Liver (tissue), 9 donors: ENCODE results near the gene FBXO31. TPM values are rescaled to one million over a fixed set of nuclear protein-coding genes. Genes with fewer than 3 reads are reported as not detected.

Experiments used
- DNase-seq: peaks from one replicate; pipeline ENCODE4 v3.0.0-alpha.2; 2017; ENCODE audit warnings: low spot score
- H3K27ac ChIP-seq, 2 donors: one replicate each; pipeline ENCODE4 v1.7.0; 2013; ENCODE audit warnings: inconsistent platforms in 2 of 2, low read length in 2 of 2, control low read depth in 1 of 2, low read depth in 1 of 2, mild to moderate bottlenecking in 1 of 2
- H3K27me3 ChIP-seq, 4 donors: one replicate each; pipeline versions ENCODE4 v1.6.1 to v1.7.0; 2013; ENCODE audit warnings: low read length in 3 of 4, inconsistent platforms in 1 of 4, mild to moderate bottlenecking in 1 of 4, moderate library complexity in 1 of 4; ENCODE audit not compliant: control insufficient read depth in 4 of 4, insufficient read depth in 4 of 4
- H3K36me3 ChIP-seq, 4 donors: one replicate each; pipeline versions ENCODE4 v1.6.1 to v1.7.0; 2013; ENCODE audit warnings: low read length in 3 of 4, mild to moderate bottlenecking in 3 of 4, low read depth in 1 of 4, moderate library complexity in 1 of 4; ENCODE audit not compliant: control insufficient read depth in 4 of 4, insufficient read depth in 3 of 4
- H3K4me1 ChIP-seq, 4 donors: one replicate each; pipeline versions ENCODE4 v1.6.1 to v1.7.0; 2013; ENCODE audit warnings: low read length in 3 of 4, mild to moderate bottlenecking in 3 of 4, moderate library complexity in 1 of 4; ENCODE audit not compliant: control insufficient read depth in 4 of 4, insufficient read depth in 4 of 4
- H3K4me3 ChIP-seq, 3 donors: one replicate each; pipeline versions ENCODE4 v1.6.1 to v1.7.0; 2013; ENCODE audit warnings: low read length in 3 of 3, control low read depth in 1 of 3, low read depth in 1 of 3, mild to moderate bottlenecking in 1 of 3
- H3K9ac ChIP-seq, 2 donors: one replicate each; pipeline ENCODE4 v1.7.0; 2013; ENCODE audit warnings: low read length in 2 of 2, mild to moderate bottlenecking in 2 of 2, moderate library complexity in 2 of 2, control low read depth in 1 of 2, low read depth in 1 of 2
- H3K9me3 ChIP-seq, 4 donors: one replicate each; pipeline versions ENCODE4 v1.6.1 to v1.7.0; 2013; ENCODE audit warnings: low read length in 3 of 4; ENCODE audit not compliant: control insufficient read depth in 4 of 4
- ATF3 ChIP-seq: IDR thresholded peaks from 2 replicates; pipeline ENCODE4 v1.6.1; 2016; ENCODE audit warnings: antibody characterized with exemption
- EGR1 ChIP-seq, 2 donors: IDR thresholded peaks; 2 replicates each; pipeline ENCODE4 v1.6.1; 2016 to 2018; ENCODE audit warnings: antibody characterized with exemption in 2 of 2, low read depth in 2 of 2
- FOXA1 ChIP-seq: IDR thresholded peaks from 2 replicates; pipeline ENCODE4 v1.6.1; 2016; ENCODE audit warnings: antibody characterized with exemption
- FOXA2 ChIP-seq: IDR thresholded peaks from 2 replicates; pipeline ENCODE4 v1.6.1; 2016; ENCODE audit warnings: antibody characterized with exemption
- GABPA ChIP-seq, 2 donors: IDR thresholded peaks in 1 of 2; conservative IDR thresholded peaks in 1 of 2; 2 replicates each; pipeline ENCODE4 v1.6.1; 2016; ENCODE audit warnings: antibody characterized with exemption in 2 of 2, mild to moderate bottlenecking in 1 of 2, moderate library complexity in 1 of 2
- HNF4A ChIP-seq, 2 donors: conservative IDR thresholded peaks; 2 replicates each; pipeline ENCODE4 v1.6.1; 2016; ENCODE audit warnings: antibody characterized with exemption in 2 of 2, mild to moderate bottlenecking in 2 of 2
- HNF4G ChIP-seq: IDR thresholded peaks from 2 replicates; pipeline ENCODE4 v1.6.1; 2016; ENCODE audit warnings: antibody characterized with exemption
- JUND ChIP-seq, 2 donors: IDR thresholded peaks; 2 replicates each; pipeline ENCODE4 v1.6.1; 2016; ENCODE audit warnings: antibody characterized with exemption in 2 of 2
- NR2F2 ChIP-seq: IDR thresholded peaks from 2 replicates; pipeline ENCODE4 v1.6.1; 2016; ENCODE audit warnings: antibody characterized with exemption
- RAD21 ChIP-seq, 2 donors: IDR thresholded peaks; 2 replicates each; pipeline ENCODE4 v1.6.1; 2016; ENCODE audit warnings: antibody characterized with exemption in 2 of 2, mild to moderate bottlenecking in 2 of 2
- REST ChIP-seq: IDR thresholded peaks from 2 replicates; pipeline ENCODE4 v1.6.1; 2016; ENCODE audit warnings: antibody characterized with exemption, mild to moderate bottlenecking
- RXRA ChIP-seq, 2 donors: IDR thresholded peaks; 2 replicates each; pipeline ENCODE4 v1.6.1; 2017 to 2018; ENCODE audit warnings: antibody characterized with exemption in 2 of 2, mild to moderate bottlenecking in 1 of 2
- SP1 ChIP-seq: IDR thresholded peaks from 2 replicates; pipeline ENCODE4 v1.6.1; 2018; ENCODE audit warnings: antibody characterized with exemption, mild to moderate bottlenecking
- TAF1 ChIP-seq: conservative IDR thresholded peaks from 2 replicates; pipeline ENCODE4 v1.6.1; 2016; ENCODE audit warnings: antibody characterized with exemption, mild to moderate bottlenecking
- YY1 ChIP-seq: IDR thresholded peaks from 2 replicates; pipeline ENCODE4 v1.6.1; 2016; ENCODE audit warnings: antibody characterized with exemption, mild to moderate bottlenecking
- ZBTB33 ChIP-seq: IDR thresholded peaks from 2 replicates; pipeline ENCODE4 v1.6.1; 2016; ENCODE audit warnings: antibody characterized with exemption
- WGBS: extraction: QIAGEN DNeasy Blood & Tissue Kit; methylation state at CpG from one replicate; pipeline ENCODE4 v1.1.7; 2013; 5-methylcytosine and 5-hydroxymethylcytosine counted together
- polyA plus RNA-seq, 2 donors: library from polyadenylated mRNA; stranded (reverse) in 1 of 2; unstranded in 1 of 2; fragments of 200-250 nt in 1 of 2; fragments of >200 nt in 1 of 2; fragmentation: Nextera tagmentation in 1 of 2; extraction: Ambion mirVana in 1 of 2; gene quantifications; one replicate each; pipeline versions ENCODE4 v1.2.1 to v1.2.3, GENCODE V29; 2013 to 2015
- total RNA-seq, 2 donors: library from RNA; depleted of rRNA; stranded (reverse); fragments of >200 nt; gene quantifications; one replicate each; pipeline ENCODE4 v1.2.3, GENCODE V29; 2014
- TF ChIP-seq, protein P1 (sequence below): fragments of 150-350 bp; IDR thresholded peaks from 2 replicates; pipeline ENCODE4 v1.5.1; 2017; ENCODE audit warnings: improper control_type of control experiment, low read depth, low read length; ENCODE audit not compliant: missing input control
- TF ChIP-seq, protein P2 (sequence below): IDR thresholded peaks from 2 replicates; pipeline ENCODE4 v1.6.1; 2016; ENCODE audit warnings: antibody characterized with exemption
- donor health status: healthy.
- donor health status: healthy.
- donor health status: healthy.
- donor health status: healthy.
- donor health status: healthy.

The FBXO31 gene
- total and polyA plus RNA-seq, 4 donors = 13.2 to 30.3 (median 18.1) TPM

- no peak overlapping the region for H3K27ac ChIP-seq
- no peak overlapping the region for H3K4me3 ChIP-seq
- no peaks in the 10 kb centered on the region for H3K36me3 ChIP-seq
- H3K9me3 ChIP-seq = no peaks in the 10 kb centered on the region
- no peak overlapping the region for H3K9ac ChIP-seq
- H3K27me3 ChIP-seq = no peaks in the 10 kb centered on the region
- no peak for DNase-seq
- H3K4me1 ChIP-seq = peaks cover 2 to 17% (median 11%) of the 10 kb centered on the region in 4 donors
- 95% methylated on average over 10 of the region's 10 CpGs for WGBS
- TF ChIP-seq HNF4G (no peak), GABPA (IDR thresholded peaks at IDR 0.05 in 1 of 2, conservative IDR thresholded peaks at IDR 0.05 in 1 of 2) (no peak), JUND (IDR thresholded peaks at IDR 0.05) (no peak), NR2F2 (no peak), HNF4A (conservative IDR thresholded peaks at IDR 0.05) (no peak), TAF1 (no peak), RXRA (IDR thresholded peaks at IDR 0.05) (no peak), ATF3 (no peak), EGR1 (IDR thresholded peaks at IDR 0.05; ENCODE audit: low read depth in 2 of 2) (no peak), REST (no peak), SP1 (no peak), FOXA1 (no peak)
- TF ChIP-seq, protein P1, sequence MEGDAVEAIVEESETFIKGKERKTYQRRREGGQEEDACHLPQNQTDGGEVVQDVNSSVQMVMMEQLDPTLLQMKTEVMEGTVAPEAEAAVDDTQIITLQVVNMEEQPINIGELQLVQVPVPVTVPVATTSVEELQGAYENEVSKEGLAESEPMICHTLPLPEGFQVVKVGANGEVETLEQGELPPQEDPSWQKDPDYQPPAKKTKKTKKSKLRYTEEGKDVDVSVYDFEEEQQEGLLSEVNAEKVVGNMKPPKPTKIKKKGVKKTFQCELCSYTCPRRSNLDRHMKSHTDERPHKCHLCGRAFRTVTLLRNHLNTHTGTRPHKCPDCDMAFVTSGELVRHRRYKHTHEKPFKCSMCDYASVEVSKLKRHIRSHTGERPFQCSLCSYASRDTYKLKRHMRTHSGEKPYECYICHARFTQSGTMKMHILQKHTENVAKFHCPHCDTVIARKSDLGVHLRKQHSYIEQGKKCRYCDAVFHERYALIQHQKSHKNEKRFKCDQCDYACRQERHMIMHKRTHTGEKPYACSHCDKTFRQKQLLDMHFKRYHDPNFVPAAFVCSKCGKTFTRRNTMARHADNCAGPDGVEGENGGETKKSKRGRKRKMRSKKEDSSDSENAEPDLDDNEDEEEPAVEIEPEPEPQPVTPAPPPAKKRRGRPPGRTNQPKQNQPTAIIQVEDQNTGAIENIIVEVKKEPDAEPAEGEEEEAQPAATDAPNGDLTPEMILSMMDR = no peak
These were observed 68.6 kb downstream of the FBXO31 start for GRCh38 chr16:87314990-87315420.

DNA sequence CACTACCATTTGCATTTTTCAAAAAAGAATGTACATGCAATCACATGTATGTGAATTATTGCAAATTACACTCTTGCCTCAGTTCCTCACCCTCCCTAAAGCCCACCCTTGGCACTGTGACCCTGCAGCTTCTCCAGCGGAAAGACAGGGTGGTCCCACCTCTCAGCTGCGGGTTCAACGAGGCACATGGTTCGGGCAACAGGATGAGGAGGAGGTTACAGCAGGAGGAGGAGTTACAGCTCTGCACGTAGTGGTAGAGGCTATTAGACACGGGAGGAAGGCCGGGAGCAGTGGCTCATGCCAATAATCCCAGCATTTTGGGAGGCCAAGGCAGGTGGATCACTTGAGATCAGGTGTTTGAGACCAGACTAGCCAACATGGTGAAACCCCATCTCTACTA is 71.6 kb downstream of the FBXO31 start:
- 94% methylated on average over 7 of the region's 7 CpGs for WGBS
- no peak for DNase-seq
- Histone ChIP-seq H3K4me1 (peaks cover 0 to 5% (median under 1%) of the 10 kb centered on the region in 4 donors), H3K36me3 (no peaks in the 10 kb centered on the region), H3K9me3 (peaks cover 0 to 4% (median 0%) of the 10 kb centered on the region in 4 donors), H3K4me3 (no peak overlapping the region), H3K27me3 (no peaks in the 10 kb centered on the region), H3K27ac (no peak overlapping the region), H3K9ac (no peak overlapping the region)
- TF ChIP-seq YY1 (no peak), RAD21 (IDR thresholded peaks at IDR 0.05) (no peak), SP1 (no peak), HNF4G (no peak), TAF1 (no peak), HNF4A (conservative IDR thresholded peaks at IDR 0.05) (no peak), EGR1 (IDR thresholded peaks at IDR 0.05; ENCODE audit: low read depth in 2 of 2) (no peak), RXRA (IDR thresholded peaks at IDR 0.05) (no peak), ATF3 (no peak), NR2F2 (no peak), REST (no peak), ZBTB33 (no peak), FOXA2 (no peak), FOXA1 (no peak)
- TF ChIP-seq, protein P2, sequence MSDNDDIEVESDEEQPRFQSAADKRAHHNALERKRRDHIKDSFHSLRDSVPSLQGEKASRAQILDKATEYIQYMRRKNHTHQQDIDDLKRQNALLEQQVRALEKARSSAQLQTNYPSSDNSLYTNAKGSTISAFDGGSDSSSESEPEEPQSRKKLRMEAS = no peak
